ENCODE data around the gene CDK18.
A peak's percentile ranks its signal among the peaks of the same experiment; 100 is the strongest.

The CDK18 gene

DNA sequence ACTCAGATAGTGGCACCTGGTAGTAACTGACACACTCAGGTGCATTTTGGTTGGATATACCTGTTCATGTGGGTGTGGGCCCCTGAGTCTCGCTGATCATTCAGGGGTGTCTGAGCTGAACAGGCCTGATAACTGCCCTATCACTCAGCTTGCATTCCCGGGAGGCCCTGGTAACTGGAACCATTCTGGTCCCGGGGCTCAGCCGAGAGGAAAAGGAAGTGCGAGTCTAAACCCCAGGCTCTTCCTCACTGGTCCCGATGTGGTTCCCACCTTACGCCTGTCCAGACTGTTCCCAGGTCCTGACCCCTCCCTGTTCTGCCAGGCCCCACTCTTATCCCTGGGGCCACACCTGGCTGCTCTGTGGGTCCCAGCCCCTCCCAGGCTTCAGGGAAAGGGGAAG lies 11.7 kb upstream of the CDK18 start:
- Histone ChIP-seq H3K9me3 (no peaks in the 10 kb centered on the region), H3K36me3 (no peaks in the 10 kb centered on the region), H3K4me1 (peaks cover 4% of the 10 kb centered on the region; the same call in 1 of the 2 replicates), H3K27me3 (no peaks in the 10 kb centered on the region), H3K4me3 (ENCODE audit: low read depth, low read length) (no peak overlapping the region)
- TF ChIP-seq, protein P1, sequence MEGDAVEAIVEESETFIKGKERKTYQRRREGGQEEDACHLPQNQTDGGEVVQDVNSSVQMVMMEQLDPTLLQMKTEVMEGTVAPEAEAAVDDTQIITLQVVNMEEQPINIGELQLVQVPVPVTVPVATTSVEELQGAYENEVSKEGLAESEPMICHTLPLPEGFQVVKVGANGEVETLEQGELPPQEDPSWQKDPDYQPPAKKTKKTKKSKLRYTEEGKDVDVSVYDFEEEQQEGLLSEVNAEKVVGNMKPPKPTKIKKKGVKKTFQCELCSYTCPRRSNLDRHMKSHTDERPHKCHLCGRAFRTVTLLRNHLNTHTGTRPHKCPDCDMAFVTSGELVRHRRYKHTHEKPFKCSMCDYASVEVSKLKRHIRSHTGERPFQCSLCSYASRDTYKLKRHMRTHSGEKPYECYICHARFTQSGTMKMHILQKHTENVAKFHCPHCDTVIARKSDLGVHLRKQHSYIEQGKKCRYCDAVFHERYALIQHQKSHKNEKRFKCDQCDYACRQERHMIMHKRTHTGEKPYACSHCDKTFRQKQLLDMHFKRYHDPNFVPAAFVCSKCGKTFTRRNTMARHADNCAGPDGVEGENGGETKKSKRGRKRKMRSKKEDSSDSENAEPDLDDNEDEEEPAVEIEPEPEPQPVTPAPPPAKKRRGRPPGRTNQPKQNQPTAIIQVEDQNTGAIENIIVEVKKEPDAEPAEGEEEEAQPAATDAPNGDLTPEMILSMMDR (IDR thresholded peaks at IDR 0.05; ENCODE audit: low read depth, low read length), result no peak
- no peak for DNase-seq

DNA sequence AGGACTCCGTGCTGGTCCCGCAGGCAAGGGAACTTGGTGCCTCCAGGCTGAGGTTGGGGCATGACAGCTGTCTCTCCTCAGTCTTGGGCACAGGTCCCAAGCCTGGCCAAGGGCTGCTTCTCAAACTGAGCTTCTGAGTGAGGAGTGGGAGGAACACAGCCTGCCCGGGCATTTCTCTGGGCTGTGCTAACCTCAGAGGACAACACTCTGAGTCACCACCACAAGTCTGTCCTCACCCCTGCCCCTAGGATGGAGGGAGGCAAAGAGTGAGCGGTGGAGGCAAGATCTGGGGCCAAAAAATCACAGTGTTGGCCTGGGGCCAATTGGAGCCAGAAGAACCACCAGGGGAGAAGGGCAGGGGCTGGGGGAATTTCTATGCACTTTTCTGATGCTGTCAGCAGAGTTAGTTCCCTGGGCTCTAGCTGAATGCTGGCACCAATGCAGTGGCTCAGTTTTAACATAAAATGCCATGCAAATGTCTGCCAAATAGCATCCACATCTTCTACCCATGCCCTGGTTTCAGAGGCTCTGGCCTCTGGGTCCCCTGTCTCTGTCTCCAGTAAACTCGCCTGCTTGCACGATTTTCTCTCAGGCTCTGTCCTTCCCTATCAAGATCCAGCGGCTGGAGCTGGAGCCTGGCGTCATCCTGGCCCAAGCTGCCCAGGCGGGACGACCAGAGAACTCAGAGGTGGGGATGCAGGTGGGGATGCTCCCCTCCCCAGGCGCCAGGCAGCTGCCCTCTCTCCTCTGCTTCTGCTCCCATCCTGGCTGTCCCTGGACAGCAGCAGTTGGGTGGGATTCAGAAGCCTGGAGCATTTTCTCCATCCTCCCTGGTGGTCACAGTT lies 11.0 kb upstream of the CDK18 start:
- peak; percentile 41 for DNase-seq
- Histone ChIP-seq H3K27me3 (no peaks in the 10 kb centered on the region), H3K36me3 (no peaks in the 10 kb centered on the region), H3K4me3 (ENCODE audit: low read depth, low read length) (no peak overlapping the region), H3K4me1 (peaks cover 4% of the 10 kb centered on the region; the same call in 1 of the 2 replicates), H3K9me3 (no peaks in the 10 kb centered on the region)
- TF ChIP-seq, protein P1 (IDR thresholded peaks at IDR 0.05; ENCODE audit: low read depth, low read length), result no peak

DNA sequence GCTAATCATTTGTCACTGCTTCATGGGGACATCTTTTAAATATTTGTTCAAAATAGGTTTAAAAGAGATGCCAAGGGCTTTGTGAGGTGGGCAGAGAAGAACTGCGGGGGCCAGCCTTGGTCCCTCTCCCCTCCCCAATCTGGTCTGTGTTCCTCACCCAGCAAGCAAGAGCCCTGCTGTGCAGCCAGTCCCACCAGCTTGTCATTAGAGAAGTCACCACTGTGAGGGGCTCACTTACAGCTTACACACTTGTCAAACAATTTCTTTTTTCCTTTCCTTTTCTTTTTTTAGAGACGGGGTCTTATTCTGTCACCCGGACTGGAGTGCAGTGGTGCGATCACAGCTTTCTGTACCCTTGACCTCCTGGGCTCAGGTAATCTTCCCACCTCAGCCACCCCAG lies 10.4 kb upstream of the CDK18 start:
- no peak for DNase-seq
- TF ChIP-seq, protein P1 (IDR thresholded peaks at IDR 0.05; ENCODE audit: low read depth, low read length), result peak; percentile 21; the same call in 1 of the 2 replicates
- H3K4me3 ChIP-seq (ENCODE audit: low read depth, low read length), result no peak overlapping the region
- no peaks in the 10 kb centered on the region for H3K9me3 ChIP-seq
- H3K36me3 ChIP-seq, result no peaks in the 10 kb centered on the region
- no peaks in the 10 kb centered on the region for H3K27me3 ChIP-seq
- H3K4me1 ChIP-seq, result peaks cover 4% of the 10 kb centered on the region; the same call in 1 of the 2 replicates

DNA sequence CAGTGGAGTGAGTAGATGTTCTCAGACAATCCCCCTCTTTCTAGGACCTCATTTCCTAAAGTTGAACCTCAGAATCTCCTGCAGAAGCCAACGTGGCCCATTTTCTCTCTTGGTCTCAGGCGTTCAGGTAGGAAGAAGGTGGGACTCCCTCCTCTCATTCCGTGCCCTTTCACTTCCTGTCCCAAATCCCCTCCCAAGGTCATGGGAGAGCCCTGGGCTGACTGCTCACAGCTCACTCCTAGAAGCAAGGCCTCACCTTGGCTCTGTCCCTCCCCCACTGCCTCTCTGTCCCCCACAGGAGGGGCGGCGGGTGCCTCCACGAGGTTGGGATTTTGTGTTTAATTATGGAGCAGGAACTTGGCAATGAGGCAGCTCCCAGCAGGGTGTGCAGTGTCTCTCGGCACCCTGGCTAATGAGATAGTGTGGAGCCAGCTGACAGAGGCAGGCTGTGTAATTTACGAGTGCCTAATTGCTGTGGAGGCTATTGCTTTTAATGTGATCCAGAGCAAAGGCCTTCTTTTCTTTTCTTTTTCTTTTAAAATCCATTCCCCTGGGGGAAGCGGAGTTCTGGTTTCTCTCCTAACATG lies 9.1 kb upstream of the CDK18 start:
- Histone ChIP-seq H3K9me3 (no peaks in the 10 kb centered on the region), H3K36me3 (no peaks in the 10 kb centered on the region), H3K4me1 (peaks cover 4% of the 10 kb centered on the region; the same call in 1 of the 2 replicates), H3K4me3 (ENCODE audit: low read depth, low read length) (no peak overlapping the region), H3K27me3 (no peaks in the 10 kb centered on the region)
- TF ChIP-seq, protein P1 (IDR thresholded peaks at IDR 0.05; ENCODE audit: low read depth, low read length), result no peak
- DNase-seq, result no peak

DNA sequence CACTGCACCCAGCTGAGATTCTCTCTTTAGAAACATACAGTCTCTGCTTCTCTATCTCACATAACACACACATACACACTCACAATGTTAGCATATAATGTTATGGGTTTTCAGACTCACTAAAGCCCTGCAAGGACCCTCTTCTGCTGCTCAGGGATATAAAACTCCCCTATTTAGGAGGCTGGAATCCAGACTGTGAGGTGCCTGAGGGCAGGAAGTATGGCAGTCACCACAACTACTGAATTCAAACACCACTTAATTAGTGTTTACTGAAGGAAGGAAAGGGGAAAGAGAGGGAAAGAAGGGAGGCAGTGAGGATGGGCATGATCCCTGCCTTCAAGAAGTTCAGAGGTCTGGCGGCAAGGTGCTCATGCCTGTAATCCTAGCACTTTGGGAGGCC lies 7.8 kb upstream of the CDK18 start:
- Histone ChIP-seq H3K4me1 (peaks cover 8% of the 10 kb centered on the region; the same call in 1 of the 2 replicates), H3K36me3 (no peaks in the 10 kb centered on the region), H3K27me3 (no peaks in the 10 kb centered on the region), H3K9me3 (no peaks in the 10 kb centered on the region), H3K4me3 (ENCODE audit: low read depth, low read length) (no peak overlapping the region)
- TF ChIP-seq, protein P1 (IDR thresholded peaks at IDR 0.05; ENCODE audit: low read depth, low read length), result no peak
- DNase-seq, result no peak

DNA sequence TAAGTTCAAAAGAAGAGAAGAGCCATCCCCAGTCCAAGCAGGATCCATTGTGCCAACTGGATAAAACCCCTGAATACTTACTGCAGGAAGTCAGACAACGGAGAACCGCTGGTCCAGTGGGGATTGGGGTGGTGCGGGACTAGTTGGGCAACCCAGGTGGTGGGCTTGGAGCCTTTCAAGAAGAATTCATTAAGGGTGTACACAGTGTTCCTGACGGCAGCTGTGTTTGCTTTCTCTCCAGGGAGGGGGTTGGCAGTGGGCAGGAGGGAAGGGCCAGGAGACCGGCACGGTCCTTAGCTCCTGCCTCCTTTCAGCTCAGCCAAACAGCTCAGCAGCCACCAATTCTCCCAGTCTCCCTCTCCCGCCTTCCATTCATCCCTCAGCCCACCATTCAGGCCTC lies 7.1 kb upstream of the CDK18 start:
- H3K4me1 ChIP-seq, result peaks cover 8% of the 10 kb centered on the region; the same call in 1 of the 2 replicates

More for the DNA sequence above, 7.1 kb upstream of the CDK18 start:
- TF ChIP-seq, protein P1 (IDR thresholded peaks at IDR 0.05; ENCODE audit: low read depth, low read length), result no peak
- H3K4me3 ChIP-seq (ENCODE audit: low read depth, low read length), result no peak overlapping the region
- H3K9me3 ChIP-seq, result no peaks in the 10 kb centered on the region
- no peaks in the 10 kb centered on the region for H3K36me3 ChIP-seq
- H3K27me3 ChIP-seq, result no peaks in the 10 kb centered on the region
- no peak for DNase-seq

All from BE2C (cell line).